22Rv1 (cell line): ENCODE data around the gene POR.
"Not testable (repeated sequence)": the region's sequence is repeated elsewhere in the genome, so short reads cannot be mapped to it uniquely, and the experiment has no call there.

Experiments used
- ZFX ChIP-seq: fragments of 450-650 bp; IDR thresholded peaks from 2 replicates; pipeline ENCODE4 v1.6.1; 2017; ENCODE audit warnings: antibody characterized with exemption, borderline replicate concordance
- TF ChIP-seq, protein P1 (sequence below): fragments of 450-650 bp; IDR thresholded peaks from 2 replicates; pipeline ENCODE4 v1.5.1; 2017; ENCODE audit warnings: mild to moderate bottlenecking

DNA sequence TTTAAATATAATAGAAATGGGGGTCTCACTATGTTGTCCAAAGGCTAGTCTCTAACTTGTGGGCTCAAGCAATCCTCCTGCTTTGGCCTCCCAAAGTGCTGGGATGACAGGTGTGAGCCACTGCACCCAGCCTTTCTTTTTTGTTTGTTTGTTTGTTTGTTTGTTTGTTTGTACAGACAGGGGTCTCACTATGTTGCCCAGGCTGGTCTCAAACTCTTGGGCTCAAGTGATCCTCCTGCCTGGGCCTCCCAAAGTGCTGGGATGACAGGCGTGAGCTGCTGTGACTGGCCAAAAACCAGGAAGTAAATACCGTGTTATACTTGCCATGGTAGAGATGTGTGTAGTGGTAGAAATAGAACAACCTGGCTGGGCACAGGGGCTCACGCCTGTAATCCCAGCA, 40.8 kb upstream of the POR start:
- TF ChIP-seq, protein P1, sequence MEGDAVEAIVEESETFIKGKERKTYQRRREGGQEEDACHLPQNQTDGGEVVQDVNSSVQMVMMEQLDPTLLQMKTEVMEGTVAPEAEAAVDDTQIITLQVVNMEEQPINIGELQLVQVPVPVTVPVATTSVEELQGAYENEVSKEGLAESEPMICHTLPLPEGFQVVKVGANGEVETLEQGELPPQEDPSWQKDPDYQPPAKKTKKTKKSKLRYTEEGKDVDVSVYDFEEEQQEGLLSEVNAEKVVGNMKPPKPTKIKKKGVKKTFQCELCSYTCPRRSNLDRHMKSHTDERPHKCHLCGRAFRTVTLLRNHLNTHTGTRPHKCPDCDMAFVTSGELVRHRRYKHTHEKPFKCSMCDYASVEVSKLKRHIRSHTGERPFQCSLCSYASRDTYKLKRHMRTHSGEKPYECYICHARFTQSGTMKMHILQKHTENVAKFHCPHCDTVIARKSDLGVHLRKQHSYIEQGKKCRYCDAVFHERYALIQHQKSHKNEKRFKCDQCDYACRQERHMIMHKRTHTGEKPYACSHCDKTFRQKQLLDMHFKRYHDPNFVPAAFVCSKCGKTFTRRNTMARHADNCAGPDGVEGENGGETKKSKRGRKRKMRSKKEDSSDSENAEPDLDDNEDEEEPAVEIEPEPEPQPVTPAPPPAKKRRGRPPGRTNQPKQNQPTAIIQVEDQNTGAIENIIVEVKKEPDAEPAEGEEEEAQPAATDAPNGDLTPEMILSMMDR: not testable (repeated sequence)
- not testable (repeated sequence) for TF ChIP-seq ZFX
